ENCODE measurements around the gene UBN1. TPM values are rescaled to one million over a fixed set of nuclear protein-coding genes. Genes with fewer than 3 reads are reported as not detected.

The UBN1 gene, protein sequence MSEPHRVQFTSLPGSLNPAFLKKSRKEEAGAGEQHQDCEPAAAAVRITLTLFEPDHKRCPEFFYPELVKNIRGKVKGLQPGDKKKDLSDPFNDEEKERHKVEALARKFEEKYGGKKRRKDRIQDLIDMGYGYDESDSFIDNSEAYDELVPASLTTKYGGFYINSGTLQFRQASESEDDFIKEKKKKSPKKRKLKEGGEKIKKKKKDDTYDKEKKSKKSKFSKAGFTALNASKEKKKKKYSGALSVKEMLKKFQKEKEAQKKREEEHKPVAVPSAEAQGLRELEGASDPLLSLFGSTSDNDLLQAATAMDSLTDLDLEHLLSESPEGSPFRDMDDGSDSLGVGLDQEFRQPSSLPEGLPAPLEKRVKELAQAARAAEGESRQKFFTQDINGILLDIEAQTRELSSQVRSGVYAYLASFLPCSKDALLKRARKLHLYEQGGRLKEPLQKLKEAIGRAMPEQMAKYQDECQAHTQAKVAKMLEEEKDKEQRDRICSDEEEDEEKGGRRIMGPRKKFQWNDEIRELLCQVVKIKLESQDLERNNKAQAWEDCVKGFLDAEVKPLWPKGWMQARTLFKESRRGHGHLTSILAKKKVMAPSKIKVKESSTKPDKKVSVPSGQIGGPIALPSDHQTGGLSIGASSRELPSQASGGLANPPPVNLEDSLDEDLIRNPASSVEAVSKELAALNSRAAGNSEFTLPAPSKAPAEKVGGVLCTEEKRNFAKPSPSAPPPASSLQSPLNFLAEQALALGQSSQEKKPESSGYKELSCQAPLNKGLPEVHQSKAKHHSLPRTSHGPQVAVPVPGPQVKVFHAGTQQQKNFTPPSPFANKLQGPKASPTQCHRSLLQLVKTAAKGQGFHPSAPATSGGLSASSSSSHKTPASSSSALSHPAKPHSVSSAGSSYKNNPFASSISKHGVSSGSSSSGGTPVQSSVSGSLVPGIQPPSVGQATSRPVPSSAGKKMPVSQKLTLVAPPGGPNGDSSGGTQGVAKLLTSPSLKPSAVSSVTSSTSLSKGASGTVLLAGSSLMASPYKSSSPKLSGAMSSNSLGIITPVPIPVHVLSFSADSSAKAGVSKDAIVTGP (N-terminal part only)
- 38.2 TPM for polyA plus RNA-seq
- long read RNA-seq, donor 1, result 0 reads
- long read RNA-seq, donor 2, full-length matches to known transcripts, result 1 of 1 reads
- long read RNA-seq, donor 2, partial matches to known transcripts, result 0 of 1 reads
- long read RNA-seq, donor 2, other reads (novel, unspliced or antisense), result 0 of 1 reads
- long read RNA-seq, donor 3, result 0 reads
- long read RNA-seq, donor 4, result 0 reads
- long read RNA-seq, donor 5, full-length matches to known transcripts, result 1 of 1 reads
- long read RNA-seq, donor 5, partial matches to known transcripts, result 0 of 1 reads
- long read RNA-seq, donor 5, other reads (novel, unspliced or antisense), result 0 of 1 reads
- long read RNA-seq, donor 6, full-length matches to known transcripts, result 2 of 8 reads
- long read RNA-seq, donor 6, partial matches to known transcripts, result 6 of 8 reads
- long read RNA-seq, donor 6, other reads (novel, unspliced or antisense), result 0 of 8 reads
- long read RNA-seq, donor 7, result 0 reads
- long read RNA-seq, donor 8, full-length matches to known transcripts, result 2 of 2 reads
- long read RNA-seq, donor 8, partial matches to known transcripts, result 0 of 2 reads
- long read RNA-seq, donor 8, other reads (novel, unspliced or antisense), result 0 of 2 reads
- long read RNA-seq, donor 9, partial matches to known transcripts, result 19 of 19 reads
- long read RNA-seq, donor 9, other reads (novel, unspliced or antisense), result 0 of 19 reads
- long read RNA-seq, donor 10, partial matches to known transcripts, result 11 of 11 reads
- long read RNA-seq, donor 10, other reads (novel, unspliced or antisense), result 0 of 11 reads
- long read RNA-seq, donor 11, partial matches to known transcripts, result 7 of 7 reads
- long read RNA-seq, donor 11, other reads (novel, unspliced or antisense), result 0 of 7 reads

DNA sequence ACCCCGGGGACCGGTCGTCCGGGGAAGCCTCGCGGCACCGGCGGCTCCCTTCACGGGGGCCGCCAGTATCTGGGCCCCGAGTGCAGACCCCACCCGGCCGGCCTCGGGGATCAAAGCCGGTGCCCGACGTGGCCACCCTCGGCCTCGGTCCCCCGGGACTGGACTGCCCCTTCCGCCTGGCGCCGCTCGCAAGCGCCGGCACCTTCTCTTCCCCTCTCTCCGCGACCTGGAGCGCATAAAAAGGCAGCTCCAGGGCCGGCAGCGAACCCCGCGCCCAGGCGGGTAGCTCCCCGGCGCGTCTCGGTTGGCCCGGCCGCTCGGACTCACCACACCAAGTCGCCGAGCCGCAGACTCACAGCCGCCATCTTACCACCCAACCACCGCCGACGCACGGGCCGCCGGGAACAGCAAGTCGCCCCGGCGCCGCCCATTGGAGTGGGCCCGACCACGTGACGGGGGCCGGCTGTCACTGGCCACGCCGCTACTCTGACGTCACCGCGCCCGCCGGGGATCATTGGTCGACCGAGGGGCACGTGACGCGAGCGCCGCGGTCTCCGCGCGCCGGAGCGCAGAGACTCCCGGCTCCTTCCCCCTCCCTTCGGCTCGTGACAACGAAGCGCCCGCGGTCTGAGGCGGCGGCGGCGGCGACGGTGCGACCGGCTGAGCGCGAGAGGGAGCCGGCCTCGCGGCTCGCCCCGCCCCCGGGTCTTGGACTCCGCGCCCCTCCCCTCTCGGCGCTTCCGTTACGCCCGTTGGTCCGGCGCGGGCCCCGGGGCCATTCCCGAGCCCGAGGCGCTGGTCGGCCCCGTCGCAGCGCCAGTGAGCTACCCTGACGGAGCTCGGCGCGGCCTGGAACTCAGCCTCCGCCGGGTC lies at the start of gene UBN1, which contains the start of gene GLYR1:
Gene UBN1, plus strand, starts transcription at position 581 of the 873 bp plus-strand sequence. CDS start 5,437 bp downstream, outside the sequence.
Gene GLYR1, minus strand, starts transcription at position 388 of the 873 bp plus-strand sequence. Its CDS starts 23 bp downstream, at position 365.
- WGBS (ENCODE audit: insufficient coverage, low lambda C conversion rate), result no CpG with 5 or more reads among the region's 126 CpGs
- peaks cover 14% of the 10 kb centered on the region for H3K4me1 ChIP-seq (ENCODE audit: control insufficient read depth, insufficient read depth, low read length)
- H3K9me3 ChIP-seq (ENCODE audit: control insufficient read depth, low read depth, low read length), result no peaks in the 10 kb centered on the region
- peak within 1 kb of the TSS; percentile 92 for H3K4me3 ChIP-seq (ENCODE audit: low read length)
- DNase-seq, result peak; percentile 98 to 99
- H3K27me3 ChIP-seq (ENCODE audit: control insufficient read depth, insufficient read depth, low read length), result no peaks in the 10 kb centered on the region
- H3K36me3 ChIP-seq (ENCODE audit: control insufficient read depth, insufficient read depth, low read length), result peaks cover 21% of the 10 kb centered on the region
- peak within 1 kb of the TSS; percentile 92 for H3K27ac ChIP-seq (ENCODE audit: low read length)

DNA sequence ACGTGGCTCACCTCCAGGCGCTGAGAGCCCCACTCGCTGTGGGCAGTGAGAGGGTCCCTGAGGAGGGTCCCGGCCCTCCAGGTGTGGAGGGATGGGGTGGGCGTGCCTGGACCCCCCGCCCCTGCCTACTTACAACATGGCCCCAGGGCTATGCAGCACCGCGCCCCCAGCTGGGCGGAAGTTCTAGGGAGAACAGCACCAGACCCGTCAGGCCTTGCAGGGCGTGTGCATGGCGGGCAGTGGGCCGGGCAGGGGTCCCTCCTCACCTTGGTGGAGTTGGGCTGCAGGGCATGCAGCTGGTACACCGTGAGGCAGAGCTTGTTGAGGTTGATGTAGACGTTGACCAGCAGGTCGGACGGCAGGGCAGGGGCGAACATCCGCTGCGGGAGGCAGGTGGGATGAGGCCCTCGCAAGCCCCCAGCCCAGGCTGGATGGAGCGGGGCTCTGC lies 49.5 kb upstream of the UBN1 start:
- peaks cover 35% of the 10 kb centered on the region for H3K4me1 ChIP-seq (ENCODE audit: control insufficient read depth, insufficient read depth, low read length)
- no peaks in the 10 kb centered on the region for H3K27me3 ChIP-seq (ENCODE audit: control insufficient read depth, insufficient read depth, low read length)
- no peak for DNase-seq
- no CpG with 5 or more reads among the region's 22 CpGs for WGBS (ENCODE audit: insufficient coverage, low lambda C conversion rate)
- no peak overlapping the region for H3K4me3 ChIP-seq (ENCODE audit: low read length)
- H3K27ac ChIP-seq (ENCODE audit: low read length), result no peak overlapping the region
- no peaks in the 10 kb centered on the region for H3K9me3 ChIP-seq (ENCODE audit: control insufficient read depth, low read depth, low read length)
- peaks cover 26% of the 10 kb centered on the region for H3K36me3 ChIP-seq (ENCODE audit: control insufficient read depth, insufficient read depth, low read length)

DNA sequence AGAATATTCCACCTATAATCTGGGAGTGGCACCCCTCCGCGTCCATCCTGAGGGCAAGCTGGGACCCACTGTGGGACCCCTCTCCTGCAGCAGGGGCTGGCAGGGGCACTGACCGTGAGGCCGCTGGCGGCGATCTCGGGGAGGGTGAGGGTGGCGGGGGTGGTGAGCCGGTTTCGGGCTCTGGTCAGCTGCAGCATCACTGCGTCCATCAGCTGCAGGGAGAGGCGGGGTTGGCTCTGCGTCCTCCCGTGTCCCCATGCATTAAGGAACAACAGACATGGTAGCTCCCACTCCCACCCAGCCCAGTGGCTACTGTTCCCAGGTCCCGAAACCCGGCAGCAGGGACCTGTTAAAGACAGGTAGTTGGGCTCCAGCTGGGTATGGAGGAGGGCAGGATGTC lies 48.8 kb upstream of the UBN1 start:
- no peak for DNase-seq
- WGBS (ENCODE audit: insufficient coverage, low lambda C conversion rate), result no CpG with 5 or more reads among the region's 16 CpGs
- Histone ChIP-seq H3K9me3 (ENCODE audit: control insufficient read depth, low read depth, low read length) (no peaks in the 10 kb centered on the region), H3K36me3 (ENCODE audit: control insufficient read depth, insufficient read depth, low read length) (peaks cover 26% of the 10 kb centered on the region), H3K27ac (ENCODE audit: low read length) (no peak overlapping the region), H3K27me3 (ENCODE audit: control insufficient read depth, insufficient read depth, low read length) (no peaks in the 10 kb centered on the region), H3K4me1 (ENCODE audit: control insufficient read depth, insufficient read depth, low read length) (peaks cover 35% of the 10 kb centered on the region), H3K4me3 (ENCODE audit: low read length) (no peak overlapping the region)

DNA sequence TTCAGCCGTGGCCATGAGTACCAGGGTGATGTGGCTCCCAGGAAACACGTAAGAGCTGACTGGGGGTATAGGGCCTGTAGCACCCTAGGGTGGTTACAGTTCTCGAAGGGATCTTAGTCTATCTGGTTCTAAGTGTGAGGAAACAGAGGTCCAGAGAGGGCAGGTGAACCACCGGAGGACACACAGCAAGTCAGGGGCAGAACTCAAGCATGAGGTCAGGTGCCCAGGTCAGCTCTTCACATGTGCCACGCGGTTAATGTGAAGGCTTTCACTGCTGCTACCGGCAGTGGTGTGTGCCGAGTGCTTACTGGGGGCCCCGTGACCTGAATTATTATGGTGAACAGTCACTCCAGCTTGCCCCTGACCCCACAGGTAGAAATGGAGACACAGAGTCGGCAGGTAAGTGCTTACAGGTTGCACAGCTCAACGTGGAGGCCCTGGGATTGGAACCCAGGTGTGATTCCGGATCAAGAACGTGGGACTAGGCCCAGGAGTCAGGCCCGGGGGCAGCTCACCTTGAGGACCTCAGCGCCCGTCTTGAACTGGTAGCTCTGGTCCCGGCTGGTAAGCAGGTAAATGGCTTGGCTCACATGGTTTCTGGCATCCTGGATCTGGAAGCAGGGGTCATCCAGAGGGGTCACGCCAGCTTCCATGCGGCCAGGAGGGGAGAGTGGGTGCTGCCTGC lies 48.0 kb upstream of the UBN1 start:
- peaks cover 35% of the 10 kb centered on the region for H3K4me1 ChIP-seq (ENCODE audit: control insufficient read depth, insufficient read depth, low read length)
- H3K27me3 ChIP-seq (ENCODE audit: control insufficient read depth, insufficient read depth, low read length), result no peaks in the 10 kb centered on the region
- H3K36me3 ChIP-seq (ENCODE audit: control insufficient read depth, insufficient read depth, low read length), result peaks cover 31% of the 10 kb centered on the region
- H3K27ac ChIP-seq (ENCODE audit: low read length), result no peak overlapping the region
- no peak overlapping the region for H3K4me3 ChIP-seq (ENCODE audit: low read length)
- DNase-seq, result no peak
- WGBS (ENCODE audit: insufficient coverage, low lambda C conversion rate), result no CpG with 5 or more reads among the region's 19 CpGs
- H3K9me3 ChIP-seq (ENCODE audit: control insufficient read depth, low read depth, low read length), result no peaks in the 10 kb centered on the region

DNA sequence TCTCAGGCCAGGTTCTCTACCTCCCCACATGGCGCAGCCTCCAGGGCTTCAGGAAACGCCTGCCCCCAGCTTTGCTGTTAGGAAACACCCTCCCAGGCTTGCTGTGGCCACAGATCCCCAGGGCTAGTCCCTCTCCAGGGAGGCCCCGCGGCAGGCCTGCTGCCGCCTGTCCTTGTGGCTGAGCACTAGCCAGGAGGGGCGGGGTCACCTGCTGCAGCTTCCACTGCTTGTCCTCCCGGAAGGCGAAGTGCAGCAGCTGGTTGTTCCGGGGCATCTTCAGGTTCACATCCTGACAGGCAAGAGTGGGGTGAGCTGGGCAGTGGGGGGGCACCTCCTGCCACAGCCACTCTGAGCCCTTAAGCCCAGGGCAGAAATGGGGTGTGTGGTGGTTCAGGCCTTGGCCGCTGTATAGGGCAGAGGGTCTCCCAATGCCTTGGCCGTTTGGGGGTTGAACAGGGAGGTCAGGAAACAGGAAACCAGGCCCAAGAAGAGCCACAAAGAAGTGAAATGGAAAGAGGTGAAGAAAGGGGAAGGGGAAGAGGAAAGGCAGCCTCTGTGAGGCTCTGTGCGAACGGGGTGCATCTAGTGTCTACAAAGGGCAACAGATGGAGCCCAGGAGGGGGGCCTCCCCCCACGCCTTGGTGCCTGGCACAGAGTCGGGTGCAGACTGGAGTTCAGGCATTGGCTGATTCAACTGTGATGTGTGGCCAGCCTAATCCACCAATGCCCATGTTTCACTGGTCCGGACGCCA lies 46.8 kb upstream of the UBN1 start:
- Histone ChIP-seq H3K4me1 (ENCODE audit: control insufficient read depth, insufficient read depth, low read length) (peaks cover 33% of the 10 kb centered on the region), H3K9me3 (ENCODE audit: control insufficient read depth, low read depth, low read length) (no peaks in the 10 kb centered on the region), H3K27ac (ENCODE audit: low read length) (peak overlapping the region; percentile 65), H3K36me3 (ENCODE audit: control insufficient read depth, insufficient read depth, low read length) (peaks cover 43% of the 10 kb centered on the region), H3K27me3 (ENCODE audit: control insufficient read depth, insufficient read depth, low read length) (no peaks in the 10 kb centered on the region), H3K4me3 (ENCODE audit: low read length) (no peak overlapping the region)
- DNase-seq, result peak; percentile 76 to 77
- no CpG with 5 or more reads among the region's 17 CpGs for WGBS (ENCODE audit: insufficient coverage, low lambda C conversion rate)

DNA sequence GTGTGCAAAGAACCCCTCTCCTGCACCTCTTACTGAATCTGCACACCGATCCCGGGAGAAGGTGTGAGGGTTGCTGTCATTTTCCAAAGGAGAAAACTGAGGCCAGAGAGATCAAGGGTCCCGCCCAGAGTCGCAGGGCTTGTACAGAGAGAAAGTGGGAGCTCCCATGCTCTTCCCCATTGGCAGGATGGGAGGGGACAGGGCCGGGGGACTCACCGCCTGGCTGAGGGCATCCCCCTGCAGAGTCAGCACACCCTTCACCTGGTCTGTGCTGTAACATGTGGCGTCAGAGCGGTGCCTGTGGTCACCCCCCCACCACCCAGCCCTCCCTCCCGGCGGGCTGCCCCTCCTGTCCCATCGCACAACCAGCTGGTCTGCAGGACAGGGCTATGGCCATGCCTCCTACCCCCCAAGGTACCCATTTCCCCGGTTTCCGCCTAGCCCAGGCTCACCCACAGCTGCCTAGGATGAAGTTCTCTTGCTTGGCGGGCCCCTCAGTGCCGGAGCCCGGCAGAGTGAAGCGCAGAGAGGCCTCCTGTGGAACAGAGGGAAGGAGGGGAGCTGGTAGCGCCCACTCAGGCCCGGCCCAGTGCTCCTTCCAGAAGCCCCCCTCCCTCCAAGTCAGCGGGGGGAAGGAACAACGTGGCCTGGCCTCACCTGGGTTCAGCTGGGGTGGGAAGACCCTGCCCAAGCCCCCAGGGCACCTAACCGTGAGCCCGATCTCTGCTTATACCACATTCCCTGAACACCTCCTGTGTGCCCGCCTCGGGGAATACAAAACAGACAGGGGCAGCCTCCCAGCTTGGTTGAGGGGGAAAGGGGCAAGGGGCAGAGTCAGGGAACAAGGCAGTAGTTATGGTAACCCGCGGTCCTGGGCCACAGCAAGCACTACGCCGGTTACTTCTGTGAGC lies 46.0 kb upstream of the UBN1 start:
- H3K4me3 ChIP-seq (ENCODE audit: low read length), result peak overlapping the region; percentile 51
- WGBS (ENCODE audit: insufficient coverage, low lambda C conversion rate), result no CpG with 5 or more reads among the region's 29 CpGs
- H3K36me3 ChIP-seq (ENCODE audit: control insufficient read depth, insufficient read depth, low read length), result peaks cover 49% of the 10 kb centered on the region
- no peak for DNase-seq
- peak overlapping the region; percentile 77 for H3K27ac ChIP-seq (ENCODE audit: low read length)
- H3K4me1 ChIP-seq (ENCODE audit: control insufficient read depth, insufficient read depth, low read length), result peaks cover 26% of the 10 kb centered on the region
- H3K27me3 ChIP-seq (ENCODE audit: control insufficient read depth, insufficient read depth, low read length), result no peaks in the 10 kb centered on the region
- no peaks in the 10 kb centered on the region for H3K9me3 ChIP-seq (ENCODE audit: control insufficient read depth, low read depth, low read length)

DNA sequence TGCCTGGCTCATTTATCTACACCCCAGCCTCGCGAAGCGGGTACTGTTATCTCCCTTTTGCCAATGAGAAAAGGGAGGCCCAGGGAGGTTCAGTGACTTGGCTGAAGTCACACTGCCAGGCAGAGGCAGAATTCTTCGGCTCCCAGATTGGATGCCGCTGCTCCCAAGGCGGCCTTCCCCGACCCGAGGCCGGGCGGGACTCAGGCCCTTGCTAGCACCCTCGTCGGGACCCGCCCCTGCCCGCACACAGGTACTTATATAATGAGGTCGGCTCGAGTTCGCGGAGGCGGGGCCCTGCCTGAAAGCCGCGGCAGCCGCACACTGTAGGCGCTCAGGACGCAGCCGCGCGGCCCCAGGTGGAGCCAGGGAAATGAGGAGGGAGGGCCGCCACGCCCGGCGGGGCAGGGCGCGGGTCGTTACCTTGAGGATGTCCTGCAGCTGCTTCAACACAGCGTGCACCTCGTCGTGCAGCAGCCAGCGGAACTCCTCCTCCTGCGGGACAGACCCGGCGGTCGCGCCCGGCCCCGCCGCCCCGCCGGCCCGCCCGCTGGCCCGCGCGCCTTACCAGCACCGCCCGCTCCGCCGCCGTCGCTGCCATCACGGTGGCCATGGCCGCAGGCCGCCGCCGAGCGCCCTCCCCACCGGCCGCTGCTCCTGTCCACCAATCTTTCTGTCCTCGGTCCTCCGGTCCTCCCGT lies 45.2 kb upstream of the UBN1 start, which contains the start of gene ROGDI:
Gene ROGDI, minus strand, starts transcription at position 672 of the 697 bp plus-strand sequence. Its CDS starts 62 bp downstream, at position 610.
- Histone ChIP-seq H3K27me3 (ENCODE audit: control insufficient read depth, insufficient read depth, low read length) (no peaks in the 10 kb centered on the region), H3K36me3 (ENCODE audit: control insufficient read depth, insufficient read depth, low read length) (peaks cover 53% of the 10 kb centered on the region), H3K4me1 (ENCODE audit: control insufficient read depth, insufficient read depth, low read length) (peaks cover 20% of the 10 kb centered on the region), H3K9me3 (ENCODE audit: control insufficient read depth, low read depth, low read length) (no peaks in the 10 kb centered on the region), H3K27ac (ENCODE audit: low read length) (peak within 1 kb of the TSS; percentile 77), H3K4me3 (ENCODE audit: low read length) (peak within 1 kb of the TSS; percentile 51)
- WGBS (ENCODE audit: insufficient coverage, low lambda C conversion rate), result no CpG with 5 or more reads among the region's 70 CpGs
- peak; percentile 86 to 94 for DNase-seq

Measured in large intestine (tissue), 12 donors.